HTERT RPE-1 (cell line): Measurements from ENCODE around the gene RAP2C.

Experiments
- in situ Hi-C: fragments of 300-500 bp; cut with MboI; formaldehyde crosslinking; loops from 4 replicates; pipeline ENCODE4 v1.14.3; 2020; ENCODE audit warnings: low sequenced_read_pairs

Gene RAP2C

DNA sequence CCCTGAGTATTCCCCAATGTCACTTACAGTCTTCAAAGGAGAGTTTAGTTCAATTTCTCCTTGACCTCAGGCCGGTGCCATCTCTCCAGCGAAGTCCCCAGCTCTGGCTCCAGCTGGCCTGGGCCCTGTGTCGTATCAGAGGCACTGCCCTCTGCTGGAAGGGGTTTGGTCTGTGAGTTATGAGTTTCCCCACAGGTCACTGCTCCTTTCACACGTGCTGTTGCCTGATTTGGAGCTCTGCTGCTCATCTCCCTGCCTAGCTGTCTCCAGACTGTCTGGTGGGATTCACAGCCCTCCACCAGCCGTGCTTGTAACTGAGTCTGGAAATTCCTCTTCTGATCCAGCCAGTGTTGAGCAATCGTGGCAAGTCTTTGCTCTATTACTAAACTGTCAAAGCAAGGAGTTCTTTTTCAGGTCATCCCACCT is at the start of gene RAP2C:
RAP2C (minus strand) TSS at position 105 of the 426 bp plus-strand sequence. CDS start 2,179 bp downstream, outside the sequence.
- in situ Hi-C loops, result no loop called here

DNA sequence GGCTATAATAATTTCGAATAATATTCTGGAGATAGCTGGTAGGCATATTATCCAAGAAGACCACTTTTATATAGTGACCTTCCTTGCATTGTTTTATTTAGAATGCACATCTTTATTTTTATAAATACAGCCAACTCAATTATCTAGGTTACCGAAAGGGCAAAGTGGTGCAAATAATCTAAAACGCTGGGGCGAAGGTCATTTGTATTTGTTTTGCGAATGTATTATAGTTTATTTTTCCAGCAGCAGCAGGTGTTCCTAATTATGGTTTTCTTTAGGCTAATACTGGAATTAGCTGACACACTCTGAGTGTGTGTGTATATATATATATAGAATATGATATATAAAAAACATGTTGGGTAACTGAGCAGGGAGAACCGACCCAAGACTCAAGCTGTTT is 48.1 kb upstream of the RAP2C start:
- in situ Hi-C loops, result no loop called here

GRCh38 chrX:132266583-132267355 is 47.5 kb upstream of the RAP2C start:
- in situ Hi-C loops, result no loop called here

- in situ Hi-C loops, result no loop called here
Measured at GRCh38 chrX:132263127-132263526, 43.9 kb upstream of the RAP2C start.

DNA sequence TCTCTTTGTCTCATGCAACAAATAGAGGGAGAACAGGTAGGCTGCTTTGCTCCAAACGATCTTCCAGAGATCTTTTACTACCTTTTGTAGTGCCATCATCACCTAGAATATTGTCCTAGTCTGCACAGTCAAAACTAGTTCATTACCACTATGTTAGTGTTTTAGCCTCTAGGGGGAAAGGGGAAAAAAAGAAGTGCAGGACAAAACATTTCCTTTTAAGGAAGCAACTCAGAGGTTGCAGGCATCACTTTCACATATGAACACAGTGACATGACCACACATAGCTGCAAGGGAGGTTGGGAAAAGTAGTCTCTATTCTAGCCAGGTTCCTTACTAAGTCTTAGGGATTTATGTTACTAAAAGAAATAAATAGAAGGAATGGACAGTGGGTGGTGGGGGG is 39.3 kb upstream of the RAP2C start:
- in situ Hi-C loops, result no loop called here

DNA sequence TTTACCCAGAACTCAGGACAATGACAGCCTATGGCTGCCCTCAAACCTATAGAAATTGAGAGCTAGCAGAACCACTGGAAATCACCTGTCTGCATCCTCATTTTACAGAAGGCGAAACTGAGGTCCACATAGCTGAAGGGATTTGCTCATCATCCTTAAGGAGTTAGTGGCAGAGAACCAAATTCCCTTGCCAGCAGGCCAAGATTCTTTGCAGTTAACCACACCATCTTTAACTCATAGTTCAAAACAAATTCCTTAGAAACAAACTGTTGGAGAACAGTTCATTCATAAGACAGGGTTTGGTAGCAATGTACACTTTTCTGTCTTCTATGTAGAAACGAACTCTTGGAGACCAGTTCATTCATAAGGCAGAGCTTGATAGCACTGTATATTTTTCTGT is 37.9 kb upstream of the RAP2C start:
- in situ Hi-C loops, result no loop called here

DNA sequence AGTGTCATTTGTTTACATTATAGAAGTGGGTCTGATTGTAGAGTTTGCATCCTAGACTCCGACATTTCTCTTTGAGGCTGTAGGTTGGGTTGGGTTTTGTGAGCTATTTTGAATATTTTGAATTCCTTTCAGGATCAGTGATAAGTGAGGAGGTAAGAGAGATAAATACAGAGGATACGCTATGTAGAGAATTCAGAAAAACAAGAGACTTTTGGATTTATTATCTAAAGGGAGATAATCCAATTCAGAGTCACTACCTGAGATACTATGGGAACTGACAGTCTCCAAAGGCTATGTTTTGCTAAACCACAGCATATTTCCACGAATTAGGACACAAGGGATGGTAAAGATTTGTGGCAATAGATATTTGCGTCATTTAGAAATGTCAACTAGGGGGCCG is 16.9 kb upstream of the RAP2C start:
- in situ Hi-C loops, result no loop called here

- in situ Hi-C loops, result no loop called here
Measured at GRCh38 chrX:132235488-132235887, 16.2 kb upstream of the RAP2C start.

DNA sequence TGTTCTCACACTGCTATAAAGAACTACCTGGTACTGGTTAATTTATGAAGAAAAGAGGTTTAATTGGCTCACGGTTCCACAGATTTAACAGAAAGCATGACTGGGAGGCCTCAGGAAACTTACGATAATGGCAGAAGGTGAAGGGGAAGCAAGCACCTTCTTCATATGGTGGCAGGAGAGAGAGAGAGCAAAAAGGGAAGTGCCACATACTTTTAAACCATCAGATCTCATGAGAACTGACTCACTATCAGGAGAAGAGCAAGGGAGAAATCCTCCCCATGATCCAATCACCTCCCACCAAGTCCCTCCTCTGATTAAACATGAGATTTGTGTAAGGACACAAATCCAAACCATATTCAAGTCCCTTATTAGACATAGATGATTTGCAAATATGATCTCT is 12.3 kb upstream of the RAP2C start:
- in situ Hi-C loops, result no loop called here

DNA sequence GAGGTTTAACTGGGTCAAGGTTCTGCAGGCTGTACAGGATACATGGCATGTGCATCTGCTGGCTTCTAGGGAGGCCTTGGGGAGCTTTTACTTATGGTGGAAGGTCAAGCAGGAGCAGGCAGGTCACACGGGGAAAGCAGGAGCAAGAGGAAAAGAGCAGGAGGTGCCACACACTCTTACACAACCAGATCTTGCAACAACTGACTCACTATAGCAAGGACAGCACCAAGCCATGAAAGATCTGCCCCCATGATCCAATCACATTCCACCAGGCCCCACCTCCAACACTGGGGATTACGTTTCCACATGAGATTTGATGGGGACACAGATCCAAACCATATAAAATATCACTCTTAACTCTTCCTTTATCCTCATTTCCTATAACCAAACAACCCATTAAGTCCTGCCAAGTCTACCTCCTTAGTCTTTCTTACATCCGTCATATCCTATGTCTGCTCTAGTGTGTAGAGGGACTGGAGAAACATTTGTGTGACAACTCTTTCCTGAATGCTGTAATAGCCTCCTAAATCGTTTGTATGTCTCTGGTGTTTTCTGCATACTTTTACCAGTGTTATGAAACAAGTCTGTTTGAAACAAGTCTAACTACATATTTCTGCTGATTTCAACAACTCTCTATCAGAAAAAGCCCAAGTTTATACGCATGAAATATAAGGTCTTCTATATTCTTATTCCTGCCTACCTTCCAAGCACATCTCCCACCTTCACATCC is 8.3 kb upstream of the RAP2C start:
- in situ Hi-C loops, result no loop called here

GRCh38 chrX:132226169-132226568 is 6.9 kb upstream of the RAP2C start:
- in situ Hi-C loops, result no loop called here

GRCh38 chrX:132218100-132218812 is 991 bp downstream of the RAP2C start:
- in situ Hi-C loops, result no loop called here

DNA sequence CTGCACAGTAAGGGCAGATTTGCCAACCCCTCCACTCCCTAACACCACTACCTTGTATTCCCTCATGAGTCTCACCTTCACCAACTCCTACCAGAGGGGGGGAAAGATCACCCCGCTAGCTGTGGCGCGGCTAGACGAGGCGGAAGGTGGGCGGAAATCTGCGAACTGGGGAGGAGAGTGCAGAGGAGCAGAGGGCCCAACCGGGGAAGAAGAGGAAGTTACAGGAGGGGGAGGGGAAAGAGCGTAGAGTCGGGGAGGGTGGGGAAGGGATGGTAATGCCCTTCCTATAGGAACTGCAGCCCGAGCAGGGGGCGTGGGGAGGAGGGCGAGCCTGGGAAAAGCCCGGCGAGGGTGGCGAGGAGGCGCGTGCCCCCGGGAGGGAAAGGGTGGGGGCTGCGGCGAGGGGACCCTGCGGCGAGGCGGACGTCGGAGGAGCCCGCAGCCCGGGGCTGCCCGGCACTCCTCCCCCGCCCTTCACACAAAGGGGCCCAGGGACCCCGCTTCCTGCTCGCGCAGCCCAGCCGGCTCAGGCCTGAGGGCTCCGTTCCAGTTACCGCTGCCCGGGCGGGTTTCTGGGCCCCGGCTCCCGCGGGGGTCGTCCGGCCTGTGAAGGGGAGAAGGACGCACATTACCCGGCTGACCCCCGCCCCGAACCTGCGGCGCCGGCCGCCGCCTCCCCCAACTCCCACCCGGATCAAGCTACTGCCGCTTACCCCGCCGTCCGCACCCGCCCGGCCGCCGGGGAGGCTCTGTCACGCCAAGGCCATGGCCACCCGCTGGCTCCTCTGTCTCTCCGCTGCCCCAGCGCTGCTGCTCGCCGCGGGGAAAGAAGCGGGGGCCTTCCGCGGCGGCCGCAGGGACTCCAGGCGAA is 1.8 kb downstream of the RAP2C start:
- in situ Hi-C loops, result no loop called here

DNA sequence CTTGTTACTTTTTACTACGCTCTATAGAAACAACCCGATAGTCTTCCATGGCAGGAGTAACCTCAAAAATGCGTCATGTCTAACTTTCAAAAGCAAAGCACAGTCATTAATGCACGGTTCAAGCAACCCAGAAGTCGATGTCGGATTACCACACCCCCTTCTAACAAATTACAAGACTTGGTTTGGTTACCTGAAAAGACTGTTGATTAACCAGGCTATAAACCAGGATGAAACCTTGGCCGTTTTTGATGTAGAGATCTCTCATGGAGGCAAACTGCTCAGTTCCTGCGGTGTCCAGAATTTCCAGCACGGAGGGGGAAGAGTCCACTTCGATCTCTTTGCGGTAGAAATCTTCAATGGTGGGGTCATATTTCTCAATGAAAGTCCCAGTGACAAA is 2.4 kb downstream of the RAP2C start:
- in situ Hi-C loops, result no loop called here

DNA sequence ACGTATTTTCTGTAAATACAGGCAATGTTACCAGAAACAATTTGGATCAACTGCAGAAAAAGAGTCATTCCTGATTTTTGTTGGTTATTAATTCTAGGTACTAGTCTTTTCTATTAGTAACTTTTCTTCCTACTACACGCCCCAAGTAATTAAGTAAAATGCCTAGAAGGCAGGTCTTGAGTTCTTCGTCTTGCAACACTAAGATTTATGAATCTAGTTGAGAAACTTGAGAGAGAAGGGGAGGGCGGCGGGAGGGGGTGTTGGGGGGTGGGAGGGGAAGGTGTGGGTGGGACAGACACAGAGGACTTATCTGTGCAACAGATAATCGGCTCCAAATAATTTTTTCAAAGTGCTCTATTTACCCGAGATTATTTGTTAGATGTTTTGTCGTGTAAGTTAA is 3.0 kb downstream of the RAP2C start:
- in situ Hi-C loops, result no loop called here

DNA sequence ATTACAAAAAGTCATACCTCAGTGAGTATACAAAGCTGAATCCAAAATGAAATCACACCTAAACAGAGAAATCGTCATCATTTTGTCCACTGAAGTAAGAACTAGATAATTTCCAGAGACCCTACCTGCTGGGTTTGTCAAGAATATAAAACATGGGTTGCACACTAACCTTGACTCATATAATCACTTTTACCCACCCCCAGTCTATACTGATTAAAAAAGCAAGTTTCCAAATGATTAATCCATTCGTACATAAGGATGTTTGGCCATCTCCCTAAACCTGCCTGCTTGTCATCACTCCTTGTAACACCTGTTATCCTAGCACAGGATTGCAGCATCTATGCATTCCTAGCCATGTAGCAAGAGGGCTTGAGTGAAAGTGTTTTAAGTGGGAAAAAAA is 4.7 kb downstream of the RAP2C start:
- in situ Hi-C loops, result no loop called here

DNA sequence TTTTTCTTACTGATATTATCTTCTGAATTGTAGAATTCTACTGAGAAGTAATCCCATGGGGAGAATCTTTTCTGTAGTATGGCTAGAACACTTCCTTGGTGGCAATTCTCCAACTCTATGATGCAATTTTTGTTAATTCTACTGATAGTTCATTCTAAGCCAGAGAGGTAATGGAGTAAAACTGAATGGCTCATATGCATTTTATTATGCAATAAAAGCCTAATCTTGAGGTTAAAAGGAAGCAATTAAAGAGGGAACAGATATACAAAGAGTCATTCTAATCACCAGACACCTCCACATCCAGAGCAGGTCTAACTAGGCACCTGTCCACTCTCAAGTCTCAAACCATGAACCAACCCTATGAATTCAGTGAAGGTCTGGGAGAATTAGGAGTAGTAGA is 9.7 kb downstream of the RAP2C start:
- in situ Hi-C loops, result no loop called here

GRCh38 chrX:132208422-132208821 is 10.8 kb downstream of the RAP2C start:
- in situ Hi-C loops, result no loop called here

DNA sequence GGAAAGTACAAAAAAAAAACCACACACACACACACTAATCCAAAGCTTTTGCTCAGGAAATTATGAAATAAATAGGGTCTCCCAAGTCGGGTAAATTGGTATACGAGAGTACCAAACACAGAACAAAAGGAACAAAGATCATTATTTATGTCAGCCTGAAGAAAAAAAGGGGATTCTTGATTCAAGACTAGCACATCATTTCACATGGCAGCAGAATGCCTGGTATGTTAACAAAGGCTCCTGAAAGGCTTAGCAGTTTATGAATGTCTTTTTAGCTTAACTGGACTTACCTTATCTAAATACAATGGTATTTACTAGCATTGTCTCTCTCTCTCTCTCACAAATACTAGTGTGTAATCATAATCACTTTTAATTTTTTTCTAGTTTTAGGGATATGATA is 11.3 kb downstream of the RAP2C start:
- in situ Hi-C loops, result no loop called here

- in situ Hi-C loops, result no loop called here
Measured at GRCh38 chrX:132206259-132206658, 13.0 kb downstream of the RAP2C start.

DNA sequence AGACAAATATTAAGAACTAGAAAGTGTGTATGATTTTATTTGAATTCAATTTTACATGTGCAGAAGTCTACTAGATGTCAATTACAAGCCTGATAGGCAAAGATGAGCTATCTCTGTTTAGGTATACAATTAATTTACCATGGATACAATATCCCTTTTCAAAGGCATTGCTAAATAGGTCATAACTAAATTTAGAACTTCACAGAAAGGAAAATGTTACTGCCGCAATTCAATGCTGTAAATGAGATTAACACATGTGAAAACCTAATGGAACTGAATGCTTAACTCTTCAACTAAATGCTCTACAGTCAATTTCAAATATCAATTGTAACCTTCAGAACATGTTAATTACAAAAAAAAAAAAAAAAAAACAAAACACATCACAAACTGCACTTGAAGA is 14.6 kb downstream of the RAP2C start:
- in situ Hi-C loops, result no loop called here
